HUDEP-2 (cell line): Measurements from ENCODE around the gene HSF5.

ENCODE experiments used
- DNase-seq, 76 experiments: peaks; one replicate each; lab custom pipeline; 2025; ENCODE audit not compliant: unreplicated experiment in 76 of 76; lab: John Stamatoyannopoulos, UW

The HSF5 gene

DNA sequence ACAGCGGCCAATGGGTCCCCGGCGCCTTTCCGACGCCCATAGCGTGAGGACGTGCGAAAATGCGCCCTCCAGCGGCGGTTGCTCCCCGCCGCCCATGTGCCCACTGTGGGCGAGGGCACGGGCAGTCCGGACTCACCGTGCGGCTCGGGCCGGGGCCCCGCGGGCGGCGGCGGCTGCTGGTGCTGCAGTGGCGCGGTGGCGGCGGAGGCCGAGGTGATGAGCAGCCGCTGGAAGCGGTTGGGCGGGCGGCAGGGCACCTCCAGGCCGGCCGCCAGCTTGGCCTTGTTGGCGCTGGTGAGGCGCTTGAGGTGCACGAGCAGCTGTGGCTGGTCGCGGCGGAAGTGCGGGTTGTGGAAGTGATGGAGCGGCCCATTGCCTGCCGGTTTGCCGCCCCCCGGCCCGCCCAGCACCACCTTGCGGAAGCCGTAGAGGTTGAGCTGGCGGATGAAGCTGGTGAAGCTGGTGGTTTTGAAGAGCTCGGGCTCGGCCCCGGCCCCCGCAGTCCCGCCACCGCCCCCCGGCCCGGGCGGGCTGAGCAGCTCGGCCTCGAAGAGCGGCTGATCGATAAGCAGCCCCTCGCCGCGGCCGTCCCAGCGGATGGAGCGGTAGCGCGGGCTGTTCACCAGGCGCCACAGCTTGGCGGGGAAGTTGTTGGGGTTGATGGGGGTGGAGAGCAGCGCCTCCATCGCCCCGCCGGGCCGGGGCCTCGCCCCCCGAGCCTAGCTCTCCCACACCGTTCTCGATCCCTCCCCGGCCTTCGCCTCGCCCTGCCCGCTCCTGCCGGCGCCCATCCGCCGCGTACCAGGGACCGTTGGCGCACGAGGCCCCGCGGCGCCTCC lies at the start of gene HSF5:
Gene HSF5, minus strand, starts transcription at position 820 of the 839 bp plus-strand sequence. Its CDS starts 134 bp downstream, at position 686.
- no peak for DNase-seq

DNA sequence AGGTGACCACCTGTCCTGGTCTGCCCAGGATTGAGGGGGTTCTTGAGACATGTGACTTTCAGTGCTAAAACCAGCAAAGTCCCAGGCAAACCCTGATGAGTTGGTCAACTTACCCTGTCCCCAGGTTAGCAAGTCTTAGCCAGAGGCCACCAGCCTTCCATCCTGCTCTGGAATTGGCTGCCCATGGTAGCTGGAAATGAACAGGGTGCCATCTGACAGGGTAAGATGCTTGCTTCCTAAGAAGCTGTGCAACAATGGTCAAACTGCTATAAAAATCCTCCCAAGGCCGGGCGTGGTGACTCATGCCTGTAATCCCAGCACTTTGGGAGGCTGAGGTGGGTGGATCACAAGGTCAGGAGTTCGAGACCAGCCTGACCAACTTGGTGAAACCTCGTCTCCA lies 49.1 kb upstream of the HSF5 start:
- DNase-seq = no peak

GRCh38 chr17:58536542-58536941 lies 48.3 kb upstream of the HSF5 start:
- DNase-seq = no peak

DNA sequence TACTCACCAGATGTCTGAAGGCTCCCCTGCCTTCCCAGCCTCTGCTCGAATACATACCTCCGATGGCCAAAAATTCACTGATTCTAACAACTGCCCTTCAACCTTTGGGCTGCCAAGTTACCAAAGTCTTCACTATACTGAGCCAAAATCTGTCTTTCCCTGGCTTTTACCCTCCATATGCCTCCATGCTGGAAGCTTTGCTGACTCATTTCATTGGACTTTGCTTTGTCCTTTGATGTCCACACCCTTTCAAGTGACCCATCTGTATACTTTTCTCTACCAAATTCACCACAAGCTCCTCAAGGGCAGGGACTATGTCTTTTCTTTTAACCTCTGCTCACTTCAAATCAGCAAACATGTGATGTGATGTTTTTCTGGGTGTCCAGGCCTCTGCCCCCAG lies 47.2 kb upstream of the HSF5 start:
- no peak for DNase-seq

DNA sequence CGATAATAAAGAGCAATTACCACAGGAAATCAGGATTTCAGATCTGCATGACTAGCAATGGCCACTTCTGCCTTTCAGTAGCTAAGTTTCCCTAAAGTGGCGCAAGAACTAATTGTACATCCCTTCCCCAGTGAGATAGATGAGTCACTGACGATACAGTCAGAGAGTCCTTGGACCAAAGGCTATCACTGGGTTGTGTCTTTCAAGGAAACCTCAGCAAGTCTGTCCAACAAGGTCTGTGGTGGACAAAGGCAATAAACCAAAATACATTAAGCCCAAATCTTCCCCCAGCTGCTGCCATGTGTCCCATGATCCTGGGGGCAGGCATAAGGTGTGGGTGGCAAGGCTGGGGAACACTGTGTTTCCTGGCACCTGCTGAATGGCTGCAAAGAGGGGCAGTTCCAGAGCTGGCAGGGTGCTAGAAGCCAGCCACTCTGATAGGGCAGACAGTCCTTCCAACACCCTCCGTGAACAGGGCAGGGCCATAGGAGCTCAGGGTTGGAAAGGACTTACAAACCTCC lies 46.8 kb upstream of the HSF5 start:
- no peak for DNase-seq

- no peak for DNase-seq
Observed at GRCh38 chr17:58534331-58534730, 46.1 kb upstream of the HSF5 start.

GRCh38 chr17:58533616-58534188 lies 45.5 kb upstream of the HSF5 start:
- DNase-seq = no peak

DNA sequence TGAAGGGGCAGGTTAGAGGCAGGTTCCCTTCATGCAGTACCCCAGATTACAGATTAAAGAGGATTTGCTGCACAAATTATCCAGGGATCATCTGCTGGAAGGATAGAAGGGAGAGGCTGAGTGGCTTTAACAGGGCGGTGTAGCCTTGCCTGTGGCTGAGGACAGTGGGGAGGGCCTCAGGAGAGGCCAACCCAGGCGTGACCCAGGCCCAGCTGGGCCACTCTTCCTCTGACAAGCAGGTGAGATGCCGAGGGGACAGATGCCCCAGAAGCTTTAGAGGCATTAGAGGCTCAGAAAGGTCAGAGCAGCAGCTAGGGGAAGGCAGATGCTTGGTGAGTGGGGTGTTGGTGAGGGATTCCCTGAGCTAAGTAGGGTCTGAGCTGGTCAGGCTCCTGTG lies 44.3 kb upstream of the HSF5 start:
- DNase-seq = no peak

DNA sequence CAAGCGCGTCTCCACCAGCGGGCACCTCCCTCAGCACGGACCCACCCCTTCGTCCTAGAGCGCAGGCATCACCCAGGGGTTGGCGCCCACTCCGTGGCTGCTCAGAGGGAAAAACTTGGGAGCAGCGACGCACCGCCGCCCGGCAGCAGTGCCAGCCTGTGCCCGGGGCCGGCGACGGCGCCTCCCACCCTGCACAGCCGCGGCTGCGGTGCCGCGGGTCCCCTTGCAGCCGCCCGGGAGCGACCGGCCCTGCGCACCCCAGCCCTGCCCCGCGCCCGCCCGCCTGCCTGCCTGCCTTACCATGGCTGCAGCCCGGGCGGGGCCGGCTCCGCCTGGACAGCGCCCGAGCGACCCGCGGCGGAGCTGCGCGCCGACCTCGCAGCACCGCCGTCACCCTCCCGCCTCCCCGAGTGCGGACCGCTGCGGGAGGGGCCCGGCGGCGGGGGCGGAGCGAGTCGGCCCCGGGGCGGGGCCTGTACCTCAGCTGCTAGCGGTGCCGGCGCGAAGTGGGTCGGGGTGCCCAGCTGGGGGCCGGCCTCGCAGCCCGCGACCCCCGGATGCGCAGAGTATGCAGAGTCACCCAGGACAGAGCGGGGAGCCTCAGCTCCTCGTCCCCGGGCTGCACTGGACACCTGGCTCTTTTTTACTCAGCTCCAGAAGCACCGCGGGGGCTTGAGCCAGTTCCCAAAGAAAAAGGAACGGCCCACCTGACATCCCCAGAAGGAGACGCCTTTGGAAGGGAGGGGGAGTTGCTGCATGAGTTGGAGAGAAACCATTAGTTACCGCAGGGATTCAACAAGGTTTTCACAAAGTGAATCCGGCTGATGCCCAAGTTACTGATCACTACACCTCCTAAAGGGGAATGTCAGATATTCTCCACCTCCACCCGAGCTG lies 43.7 kb upstream of the HSF5 start:
- DNase-seq = peak in 40 of 76 experiments; percentile 4 to 60 (median 30)

DNA sequence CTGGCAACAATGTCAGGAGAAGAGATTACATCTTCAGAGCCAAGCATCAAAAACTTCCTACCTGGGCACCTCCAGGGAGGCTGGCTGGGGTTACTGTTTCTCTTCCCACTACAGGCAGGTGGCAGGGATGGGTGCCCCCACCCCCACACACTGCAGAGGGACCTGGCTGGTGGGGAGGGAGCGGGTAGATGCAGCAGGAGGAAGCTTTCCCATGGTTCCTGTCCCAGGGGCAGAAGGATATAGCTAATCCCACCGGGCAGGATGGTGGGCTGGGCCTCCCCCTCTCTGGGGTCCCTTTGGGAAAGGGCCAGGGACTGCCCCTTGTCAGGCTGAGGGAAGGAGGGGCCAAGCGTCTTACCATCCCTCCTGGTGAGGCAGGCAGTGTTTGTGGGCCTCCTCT lies 42.9 kb upstream of the HSF5 start:
- DNase-seq = no peak

DNA sequence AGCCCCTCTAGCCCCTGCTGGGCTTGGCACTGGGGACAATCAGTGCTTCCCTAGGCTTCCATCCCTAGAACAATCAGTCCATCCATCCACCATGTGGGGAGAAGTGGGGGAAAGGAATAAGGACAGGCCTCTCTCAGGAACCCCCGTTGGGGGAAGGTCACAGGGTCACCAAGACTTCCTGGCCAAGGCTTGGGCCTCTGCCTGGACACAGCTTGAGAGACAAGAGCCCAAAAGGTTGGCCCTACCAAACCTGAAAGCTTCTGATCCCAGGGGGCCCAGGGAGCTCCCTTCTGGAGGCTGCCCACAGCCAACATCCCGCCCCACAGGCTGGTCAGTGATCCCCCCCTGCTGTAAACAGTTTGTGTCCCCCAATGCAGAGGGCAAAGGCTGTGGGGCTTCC lies 42.4 kb upstream of the HSF5 start:
- DNase-seq = no peak

DNA sequence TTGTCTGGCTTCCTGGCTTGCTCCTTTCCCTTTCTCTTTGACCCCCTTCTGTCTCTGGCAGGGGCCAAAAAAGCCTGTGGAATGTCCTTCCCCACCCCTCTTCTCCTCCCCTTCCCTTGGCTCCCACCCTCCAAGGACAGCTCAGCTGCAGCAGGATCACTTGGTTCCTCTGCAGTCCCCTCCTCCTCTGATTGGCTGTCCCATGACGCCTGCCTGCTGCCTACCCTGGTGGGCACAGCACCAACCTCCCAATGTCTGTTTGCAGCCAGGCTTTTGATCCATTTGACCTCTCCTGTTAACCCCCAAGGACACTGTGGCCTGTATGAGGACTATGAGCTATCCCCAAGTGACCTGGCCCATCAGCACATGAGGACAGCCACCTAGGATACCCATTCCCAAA lies 41.1 kb upstream of the HSF5 start:
- DNase-seq = no peak

DNA sequence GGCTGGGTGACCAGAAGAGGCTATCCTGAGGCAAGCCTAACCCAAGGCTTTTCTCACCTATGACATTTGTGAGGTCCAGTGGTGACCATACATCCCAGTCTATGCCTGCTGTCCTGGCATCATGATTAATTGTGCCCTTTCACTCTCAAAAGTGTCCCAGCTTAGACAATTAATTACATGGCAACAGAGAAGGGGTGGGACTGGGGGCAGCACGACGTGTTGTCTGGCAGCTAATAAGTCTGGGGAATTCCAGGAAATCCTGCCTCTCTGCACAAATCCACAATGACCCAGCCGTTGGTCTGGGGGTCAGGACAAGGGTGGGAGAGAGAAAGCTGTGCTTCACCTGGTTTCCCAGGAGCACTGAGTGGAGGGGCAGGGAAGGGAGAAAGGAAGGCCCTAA lies 40.2 kb upstream of the HSF5 start:
- DNase-seq = no peak

DNA sequence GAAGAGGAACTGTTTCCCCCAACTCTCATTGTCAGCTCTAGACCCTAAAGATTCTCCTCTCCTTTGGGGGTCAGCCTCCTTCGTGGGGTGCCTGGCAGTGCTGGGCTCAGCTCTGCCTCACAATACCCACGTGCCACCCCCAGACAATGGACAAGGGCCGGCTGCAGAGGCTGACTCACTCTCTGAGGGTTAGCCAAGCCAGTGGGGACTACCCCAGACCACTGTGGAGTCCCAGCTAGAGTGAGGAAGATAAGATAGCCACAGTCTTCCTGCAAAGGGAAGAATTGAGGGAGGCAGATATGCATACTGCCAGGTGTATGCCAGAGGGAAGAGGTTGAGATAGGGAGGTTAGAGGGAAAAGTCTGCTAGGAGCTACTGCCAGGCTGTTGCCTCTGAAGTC lies 39.7 kb upstream of the HSF5 start:
- no peak for DNase-seq

DNA sequence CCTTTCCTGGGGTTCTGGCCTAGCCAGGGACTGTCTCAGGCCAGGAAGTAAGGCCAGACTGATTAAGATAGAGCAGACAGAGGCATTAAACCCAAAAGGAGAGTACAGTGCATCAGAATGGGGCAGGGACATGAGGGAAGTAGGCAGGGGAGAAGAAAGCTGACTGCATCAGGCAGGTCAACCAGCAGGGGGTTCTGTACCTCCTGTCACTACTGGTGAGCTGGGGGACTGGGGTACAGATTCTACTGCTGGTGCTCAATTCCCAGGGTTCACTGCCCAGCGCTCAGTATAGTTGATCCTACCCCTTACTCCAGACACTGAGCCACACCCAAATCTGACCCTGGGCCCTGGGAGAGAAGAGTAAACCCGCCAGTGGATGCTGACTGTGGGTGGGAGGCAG lies 39.1 kb upstream of the HSF5 start:
- no peak for DNase-seq

- DNase-seq = no peak
Observed at GRCh38 chr17:58525239-58525638, 37.0 kb upstream of the HSF5 start.

DNA sequence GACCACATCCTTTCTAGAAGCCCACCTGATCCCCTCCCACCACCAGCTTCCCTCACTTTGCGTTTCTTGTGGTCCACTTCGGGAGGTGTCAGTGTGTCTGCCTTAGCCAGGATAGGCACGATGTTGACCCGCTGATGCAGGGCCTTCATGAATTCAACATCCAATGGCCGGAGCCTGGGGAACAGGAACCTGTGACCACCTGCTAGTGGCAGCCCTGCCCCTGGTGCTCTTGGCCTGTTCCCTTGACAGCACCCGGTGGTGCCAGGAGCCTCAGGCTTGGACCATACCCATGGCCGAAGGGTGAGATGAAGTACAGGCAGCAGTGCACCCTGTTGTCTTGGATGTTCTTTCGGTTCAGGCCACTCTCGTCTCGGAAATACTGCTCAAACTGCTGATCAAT lies 33.5 kb upstream of the HSF5 start:
- no peak for DNase-seq

DNA sequence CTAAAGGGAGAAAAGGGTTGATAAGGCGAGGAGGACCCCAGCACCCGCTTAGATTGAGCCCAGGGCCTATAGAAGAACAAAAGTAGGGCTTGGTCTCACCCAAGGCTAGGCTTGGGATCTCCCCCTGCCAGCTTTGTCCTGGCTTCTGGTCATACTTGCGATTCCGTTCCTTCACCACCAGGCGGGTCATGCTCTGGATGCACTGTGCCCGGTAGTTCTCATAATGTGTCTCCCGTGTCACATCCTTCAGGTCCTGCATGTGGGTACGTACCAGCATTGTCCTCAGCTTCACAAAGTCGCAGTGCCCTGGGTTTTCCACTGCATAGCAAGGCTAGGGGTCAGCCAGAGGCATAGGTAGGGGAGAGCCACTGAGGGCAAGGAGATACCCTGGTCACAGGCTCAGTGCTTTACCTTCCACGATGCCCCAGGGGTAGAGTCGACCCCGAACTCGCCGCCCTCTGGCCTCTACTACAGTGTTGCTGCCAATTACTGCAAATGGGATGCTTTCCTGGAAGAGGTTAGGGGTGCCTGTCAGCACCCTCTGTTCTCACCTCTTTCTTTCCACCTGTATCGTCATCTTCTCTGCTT lies 32.7 kb upstream of the HSF5 start:
- peak in 15 of 76 experiments; percentile 8 to 54 (median 18) for DNase-seq

- peak; percentile 67 to 100 (median 99) for DNase-seq
Observed at GRCh38 chr17:58517928-58518609, 29.9 kb upstream of the HSF5 start.

DNA sequence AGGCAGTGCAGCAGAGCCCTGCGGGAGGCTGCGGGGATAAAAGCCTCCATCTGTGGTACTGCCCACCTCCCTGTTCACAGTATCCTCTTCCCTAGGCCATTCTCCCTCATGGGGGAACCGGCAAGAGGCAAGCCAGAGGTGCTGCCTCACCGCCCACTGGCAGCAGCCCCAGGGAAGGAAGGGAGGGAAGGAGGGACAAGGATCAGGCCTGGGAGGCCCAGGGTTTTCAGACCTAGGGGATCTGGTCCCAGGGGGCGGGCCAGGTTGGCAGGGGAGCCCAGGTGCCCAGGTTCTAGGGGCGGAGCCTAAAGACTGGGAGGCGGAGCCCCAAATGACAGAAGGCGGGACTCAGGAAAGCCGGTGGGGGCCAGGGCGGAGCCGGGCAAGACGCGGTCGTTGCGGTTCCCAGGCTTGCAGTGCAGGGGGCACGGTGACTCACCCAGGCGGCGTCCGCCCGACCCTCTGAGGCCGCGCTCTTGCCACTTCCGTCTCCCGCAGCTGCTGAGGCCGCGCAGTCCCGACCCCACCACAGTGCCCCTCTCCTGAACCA lies 29.2 kb upstream of the HSF5 start:
- no peak for DNase-seq
